ENCODE measurements around the gene SYNPO2.
A peak's percentile ranks its signal among the peaks of the same experiment; 100 is the strongest.
"Not testable (repeated sequence)": the region's sequence is repeated elsewhere in the genome, so short reads cannot be mapped to it uniquely, and the experiment has no call there.

SYNPO2 gene

GRCh38 chr4:118977100-118977499 lies 88.4 kb downstream of the SYNPO2 start:
- DNase-seq = not testable (repeated sequence)

- DNase-seq = no peak
Observed at GRCh38 chr4:118979712-118980111, 91.1 kb downstream of the SYNPO2 start.

DNA sequence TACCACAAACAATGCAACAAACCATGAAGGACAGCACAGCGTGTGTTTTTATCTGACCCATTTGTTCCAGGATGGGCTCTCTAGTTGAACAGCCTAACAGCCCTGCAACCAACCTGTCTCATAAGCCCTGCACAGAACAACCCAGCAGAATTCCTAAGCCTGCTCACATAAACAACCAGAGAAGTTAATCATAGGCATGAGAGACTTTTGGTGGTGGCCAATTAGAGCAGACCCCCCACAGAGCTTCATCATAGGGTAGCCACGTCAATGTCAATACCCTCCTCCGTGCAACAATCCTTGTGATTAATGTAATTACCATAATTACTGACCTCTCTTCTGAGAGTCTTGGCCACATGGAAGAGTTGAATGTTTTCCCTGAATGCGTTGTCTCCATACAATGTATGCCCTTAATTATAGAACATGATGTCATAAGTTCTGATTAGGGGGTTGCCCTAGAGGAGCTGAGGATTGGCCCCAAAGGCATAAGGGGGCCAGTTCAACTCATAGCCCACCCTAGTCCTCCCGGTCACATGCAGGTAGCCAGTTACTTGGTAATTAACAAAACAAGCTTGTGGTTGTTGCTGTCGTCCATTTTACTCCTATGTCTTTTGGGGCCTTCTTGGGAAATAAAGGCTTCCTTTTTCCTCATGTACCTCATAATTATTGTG lies 92.7 kb downstream of the SYNPO2 start:
- DNase-seq = no peak

DNA sequence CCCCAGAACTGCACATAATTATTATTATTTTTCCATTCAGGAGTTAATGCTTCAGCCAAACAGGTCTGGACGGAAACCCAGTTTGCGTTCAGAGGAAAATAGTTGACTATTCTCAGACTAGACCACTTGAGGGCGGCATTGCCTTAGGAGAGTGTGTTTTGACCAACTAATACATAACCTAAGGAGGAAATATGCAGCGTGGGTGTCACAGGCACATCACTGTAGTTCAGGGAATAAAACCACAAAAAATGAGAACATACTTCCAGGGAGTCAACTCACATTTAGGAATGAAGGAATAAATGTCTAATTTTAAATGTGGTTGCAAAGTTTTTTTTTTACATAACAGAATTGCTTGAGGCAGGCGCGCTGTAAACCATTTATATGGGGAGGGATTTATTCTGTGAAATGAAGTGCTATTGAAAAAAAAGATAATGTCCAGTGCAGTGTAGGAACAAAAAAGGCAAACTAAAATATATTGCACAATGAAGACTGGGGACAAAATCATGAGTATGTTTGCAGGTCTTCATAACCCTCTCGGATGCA lies 93.3 kb downstream of the SYNPO2 start:
- DNase-seq = peak; percentile 68

- no peak for DNase-seq
Observed at GRCh38 chr4:118983293-118983692, 94.6 kb downstream of the SYNPO2 start.

- no peak for DNase-seq
Observed at GRCh38 chr4:118983831-118984230, 95.2 kb downstream of the SYNPO2 start.

- DNase-seq = no peak
Observed at GRCh38 chr4:118985170-118986000, 96.7 kb downstream of the SYNPO2 start.

DNA sequence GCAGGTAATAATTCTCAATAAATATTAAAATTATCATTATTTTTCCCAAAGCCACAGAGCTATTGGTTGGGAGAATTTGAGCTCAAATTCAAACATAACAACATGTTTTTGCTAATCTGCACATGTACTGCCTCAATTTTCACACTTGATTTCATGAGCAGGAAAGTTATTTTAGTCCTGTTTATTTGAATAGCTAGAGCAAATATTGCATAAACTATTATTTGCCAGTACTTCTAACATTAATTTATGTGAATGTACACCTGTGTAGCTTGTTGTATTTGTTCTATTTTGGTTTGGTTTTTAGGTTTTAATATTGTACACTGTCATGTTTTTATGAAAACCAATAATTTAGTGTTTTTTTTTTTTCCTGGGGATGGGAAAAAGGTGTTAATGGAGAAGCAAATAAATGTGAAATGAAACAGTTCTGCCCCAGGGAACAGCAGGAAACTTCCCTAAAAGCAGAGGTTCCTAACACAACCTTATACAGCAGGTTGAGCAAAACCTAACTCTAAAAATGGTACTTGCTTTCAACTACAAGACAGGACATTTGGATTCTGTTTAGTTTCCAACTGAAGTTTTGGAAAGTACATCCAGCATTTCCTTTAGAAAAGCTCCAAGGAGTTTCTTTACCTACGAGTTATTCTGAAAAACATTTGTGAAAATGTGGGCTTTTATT lies 99.4 kb downstream of the SYNPO2 start:
- no peak for DNase-seq

DNA sequence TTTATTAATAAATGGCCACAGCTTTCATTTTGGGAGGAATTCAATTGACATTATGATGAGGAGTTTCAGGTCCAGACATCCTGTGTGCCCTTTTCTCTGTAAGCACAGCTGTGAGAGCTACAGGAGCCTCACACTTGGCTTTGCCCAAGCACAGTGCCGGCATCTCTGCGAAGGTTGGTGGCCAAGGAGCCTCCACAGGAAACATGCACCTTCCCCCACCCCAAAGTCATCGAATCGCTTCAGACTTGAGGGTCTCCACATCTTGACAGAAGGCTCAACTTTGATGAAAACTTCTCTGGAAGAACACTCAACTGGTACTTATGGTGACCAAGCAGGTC lies 100.0 kb downstream of the SYNPO2 start:
- no peak for DNase-seq

- no peak for DNase-seq
Observed at GRCh38 chr4:118989098-118990080, 100.7 kb downstream of the SYNPO2 start.

- no peak for DNase-seq
Observed at GRCh38 chr4:118991686-118992085, 103.0 kb downstream of the SYNPO2 start.

GRCh38 chr4:118992149-118992548 lies 103.5 kb downstream of the SYNPO2 start:
- no peak for DNase-seq

- no peak for DNase-seq
Observed at GRCh38 chr4:118993333-118993732, 104.7 kb downstream of the SYNPO2 start.

- no peak for DNase-seq
Observed at GRCh38 chr4:118994030-118994429, 105.4 kb downstream of the SYNPO2 start.

GRCh38 chr4:118995693-118996391 lies 107.2 kb downstream of the SYNPO2 start:
- DNase-seq = no peak

- no peak for DNase-seq
Observed at GRCh38 chr4:118997601-118998000, 108.9 kb downstream of the SYNPO2 start.

- no peak for DNase-seq
Observed at GRCh38 chr4:118999919-119000318, 111.3 kb downstream of the SYNPO2 start.

DNA sequence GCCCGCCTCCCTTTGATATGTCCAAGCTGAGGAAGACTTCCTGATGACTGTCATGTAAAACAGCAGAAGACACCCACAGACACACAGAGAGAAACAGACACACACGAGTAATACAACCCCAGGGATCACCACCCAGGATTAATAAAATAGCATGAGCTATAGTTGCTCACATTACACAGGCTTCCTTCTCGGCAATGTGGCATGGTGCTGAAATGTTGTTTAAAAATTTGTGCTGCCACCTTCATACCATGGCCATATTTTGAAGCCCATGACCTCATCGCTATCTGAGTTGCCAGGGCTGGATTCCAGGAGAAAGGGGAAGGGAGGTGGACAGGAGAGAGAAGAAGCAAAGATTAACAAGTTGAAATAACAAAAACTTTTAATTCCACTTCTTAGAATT lies 111.7 kb downstream of the SYNPO2 start:
- DNase-seq = no peak

GRCh38 chr4:119002476-119002875 lies 113.8 kb downstream of the SYNPO2 start:
- DNase-seq = no peak

- not testable (repeated sequence) for DNase-seq
Observed at GRCh38 chr4:119003001-119003400, 114.3 kb downstream of the SYNPO2 start.

GRCh38 chr4:119005928-119006460 lies 117.3 kb downstream of the SYNPO2 start:
- DNase-seq = no peak
